ENCODE measurements around the gene TSPOAP1. TPM values are rescaled to one million over a fixed set of nuclear protein-coding genes. Genes with fewer than 3 reads are reported as not detected.

Gene TSPOAP1
- total RNA-seq, 2 experiments from 2014 or later, result 17.8 to 19.5 TPM

GRCh38 chr17:58316260-58316960 is 12.2 kb downstream of the TSPOAP1 start:
- Mint-ChIP-seq H3K4me1 (ENCODE audit: low read depth) (peaks cover 7% of the 10 kb centered on the region), H3K27ac (no peak overlapping the region), H3K9me3 (no peaks in the 10 kb centered on the region), H3K36me3 (ENCODE audit: low read depth) (no peaks in the 10 kb centered on the region), H3K27me3 (no peaks in the 10 kb centered on the region), H3K4me3 (no peak overlapping the region)
- intact Hi-C loops (cut with DNase I, micrococcal nuclease), result loop anchor here (5.0 to 10.0 kb wide), 4 partner anchors 171 to 691 kb away; partner anchors contain the start of gene HSF5 (in 1 of the 2)
- H3K4me1 ChIP-seq (ENCODE audit: insufficient read depth, low read length), result peaks cover 17% of the 10 kb centered on the region
- ATAC-seq (ENCODE audit: poor library complexity) (no peak), DNase-seq (peak in 1 of 14 experiments; percentile 12)
- no peaks in the 10 kb centered on the region for H3K27me3 ChIP-seq (ENCODE audit: control insufficient read depth in 1 of 2, insufficient read depth in 2 of 2, low read length in 2 of 2)
- peaks cover 8% of the 10 kb centered on the region for H3K36me3 ChIP-seq (ENCODE audit: insufficient read depth, low read length)
- H3K4me3 ChIP-seq (ENCODE audit: low read length), result no peak overlapping the region
- CTCF ChIA-PET, result interaction anchor here (0.9 to 6.3 kb wide), 13 partner anchors 9 to 194 kb away, joined by 3 to 211 read pairs (median 17); partner anchors contain the start of genes HSF5, RNF43, SUPT4H1 and TSPOAP1
- TF ChIP-seq CTCF (IDR thresholded peaks at IDR 0.05), result no peak
- no peaks in the 10 kb centered on the region for H3K9me3 ChIP-seq (ENCODE audit: control insufficient read depth in 1 of 2, insufficient read depth in 1 of 2, low read length in 2 of 2)
- no peak overlapping the region for H3K27ac ChIP-seq (ENCODE audit: low read depth in 1 of 2, low read length in 2 of 2)
- POLR2A ChIA-PET, result interaction anchor here (0.9 to 22.3 kb wide), 7 partner anchors 11 to 171 kb away, joined by 3 to 1359 read pairs (median 35); partner anchors contain the start of genes HSF5, RNF43, SUPT4H1 and TSPOAP1

GRCh38 chr17:58315750-58316149 is 12.8 kb downstream of the TSPOAP1 start:
- Mint-ChIP-seq H3K4me1 (ENCODE audit: low read depth) (peaks cover 7% of the 10 kb centered on the region), H3K4me3 (no peak overlapping the region), H3K27ac (no peak overlapping the region), H3K36me3 (ENCODE audit: low read depth) (no peaks in the 10 kb centered on the region), H3K27me3 (no peaks in the 10 kb centered on the region), H3K9me3 (no peaks in the 10 kb centered on the region)
- Histone ChIP-seq H3K9me3 (ENCODE audit: control insufficient read depth in 1 of 2, insufficient read depth in 1 of 2, low read length in 2 of 2) (no peaks in the 10 kb centered on the region), H3K27ac (ENCODE audit: low read depth in 1 of 2, low read length in 2 of 2) (no peak overlapping the region), H3K27me3 (ENCODE audit: control insufficient read depth in 1 of 2, insufficient read depth in 2 of 2, low read length in 2 of 2) (no peaks in the 10 kb centered on the region), H3K4me1 (ENCODE audit: insufficient read depth, low read length) (peaks cover 17% of the 10 kb centered on the region), H3K4me3 (ENCODE audit: low read length) (no peak overlapping the region), H3K36me3 (ENCODE audit: insufficient read depth, low read length) (peaks cover 5% of the 10 kb centered on the region)
- DNase-seq (no peak), ATAC-seq (ENCODE audit: poor library complexity) (no peak)
- POLR2A ChIA-PET, result interaction anchor here (0.9 to 22.3 kb wide), 5 partner anchors 12 to 172 kb away, joined by 3 to 1359 read pairs (median 32); partner anchors contain the start of genes HSF5, RNF43, SUPT4H1 and TSPOAP1
- TF ChIP-seq CTCF (IDR thresholded peaks at IDR 0.05), result no peak
- intact Hi-C loops (cut with DNase I, micrococcal nuclease), result loop anchor here (5.0 to 10.0 kb wide), 4 partner anchors 172 to 692 kb away; partner anchors contain the start of gene HSF5 (in 1 of the 2)
- CTCF ChIA-PET, result interaction anchor here (0.9 to 3.4 kb wide), 3 partner anchors 29 to 102 kb away, joined by 3 to 18 read pairs (median 12); partner anchors contain the start of genes RNF43 and SUPT4H1

- no peak for ATAC-seq (ENCODE audit: poor library complexity)
- intact Hi-C loops (cut with DNase I, micrococcal nuclease), result loop anchor here (5.0 to 10.0 kb wide), 4 partner anchors 172 to 692 kb away; partner anchors contain the start of gene HSF5 (in 1 of the 2)
- CTCF ChIA-PET, result interaction anchor here (3.1 to 3.4 kb wide), 2 partner anchors 29 to 102 kb away, joined by 12 to 18 read pairs; partner anchors contain the start of gene RNF43
- no peak overlapping the region for H3K4me3 ChIP-seq (ENCODE audit: low read length)
- no peak for TF ChIP-seq CTCF (IDR thresholded peaks at IDR 0.05)
- H3K36me3 ChIP-seq (ENCODE audit: insufficient read depth, low read length), result peaks cover 3% of the 10 kb centered on the region
- H3K27ac Mint-ChIP-seq, result no peak overlapping the region
- POLR2A ChIA-PET, result interaction anchor here (0.8 to 22.3 kb wide), 3 partner anchors 12 to 24 kb away, joined by 3 to 1359 read pairs (median 4); partner anchors contain the start of gene TSPOAP1
- H3K4me1 ChIP-seq (ENCODE audit: insufficient read depth, low read length), result peaks cover 17% of the 10 kb centered on the region
- DNase-seq, result peak in 1 of 14 experiments; percentile 5
- no peaks in the 10 kb centered on the region for H3K27me3 ChIP-seq (ENCODE audit: control insufficient read depth in 1 of 2, insufficient read depth in 2 of 2, low read length in 2 of 2)
- no peak overlapping the region for H3K4me3 Mint-ChIP-seq
- H3K27ac ChIP-seq (ENCODE audit: low read depth in 1 of 2, low read length in 2 of 2), result no peak overlapping the region
- H3K9me3 Mint-ChIP-seq, result no peaks in the 10 kb centered on the region
- H3K9me3 ChIP-seq (ENCODE audit: control insufficient read depth in 1 of 2, insufficient read depth in 1 of 2, low read length in 2 of 2), result no peaks in the 10 kb centered on the region
- peaks cover 7% of the 10 kb centered on the region for H3K4me1 Mint-ChIP-seq (ENCODE audit: low read depth)
- H3K27me3 Mint-ChIP-seq, result no peaks in the 10 kb centered on the region
- no peaks in the 10 kb centered on the region for H3K36me3 Mint-ChIP-seq (ENCODE audit: low read depth)
Observed at GRCh38 chr17:58315281-58315711, 13.3 kb downstream of the TSPOAP1 start.
